NOMO-1 treated with DMSO at 0.1 percent for 48 hours (cell line): ENCODE data around the gene NT5C3B.
"Not testable (repeated sequence)": the region's sequence is repeated elsewhere in the genome, so short reads cannot be mapped to it uniquely, and the experiment has no call there.

ENCODE experiments used
- DNase-seq: peaks from one replicate; lab custom pipeline; 2025; ENCODE audit not compliant: unreplicated experiment; lab: John Stamatoyannopoulos, UW

NT5C3B gene

DNA sequence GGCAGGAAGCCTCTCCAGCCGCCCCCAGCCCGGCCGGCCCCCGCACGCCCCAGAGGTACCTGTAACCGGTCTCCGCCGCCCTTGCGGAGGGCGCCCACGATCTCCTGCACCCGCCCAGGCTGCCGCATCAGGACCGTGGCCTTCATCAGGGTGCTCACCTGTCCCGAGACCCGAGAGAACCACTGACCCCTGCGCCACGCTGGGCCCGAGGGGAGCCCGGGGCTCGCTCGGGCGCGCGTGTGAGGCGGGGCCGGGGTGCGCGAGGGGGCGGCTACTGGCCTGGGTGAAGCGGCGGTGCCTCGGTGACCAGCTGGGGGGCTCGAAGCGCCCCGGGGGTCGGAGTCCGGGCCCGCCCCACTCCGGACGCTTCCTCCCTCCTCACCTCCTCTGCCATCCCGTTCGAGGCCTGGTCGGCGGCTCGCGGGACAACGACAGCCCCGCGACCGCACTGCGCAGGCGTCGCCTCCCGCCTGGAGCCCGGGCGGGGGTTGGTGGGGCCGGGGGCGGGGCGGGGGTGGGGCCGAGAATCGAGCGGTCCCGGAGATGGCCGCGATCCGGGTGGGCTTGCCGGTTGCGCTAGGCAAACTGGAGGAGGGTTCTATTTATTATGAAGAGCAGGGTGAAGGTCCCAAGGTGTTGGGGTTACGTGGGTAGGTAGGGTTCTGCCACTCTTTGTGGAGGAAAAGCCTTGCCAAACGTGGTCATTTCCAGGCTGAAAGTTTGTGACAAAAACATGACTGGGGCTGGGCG lies at the start of gene NT5C3B:
TSS of gene NT5C3B (minus strand) at position 433 of the 750 bp plus-strand sequence. CDS start at position 394, 39 bp downstream.
- no peak for DNase-seq

DNA sequence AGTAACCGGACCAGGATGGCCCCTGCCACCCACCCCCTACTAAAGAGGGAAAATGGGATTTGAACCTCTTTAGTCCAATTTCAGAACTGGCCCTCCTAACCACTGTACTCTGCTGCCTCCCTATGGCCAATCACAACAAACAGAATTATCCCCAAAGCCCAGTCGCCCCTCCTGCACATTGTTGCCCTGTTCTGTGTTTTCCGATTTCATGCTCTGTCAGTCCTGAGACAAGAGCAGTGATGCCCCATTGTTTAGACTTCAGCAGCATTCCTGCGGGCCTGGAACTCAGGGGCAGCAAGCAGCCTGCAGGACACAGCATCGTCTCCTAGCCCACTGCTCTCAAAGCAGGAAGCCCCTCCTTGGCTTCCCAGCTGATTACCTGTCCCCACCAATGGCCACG lies 49.7 kb upstream of the NT5C3B start:
- DNase-seq: no peak

DNA sequence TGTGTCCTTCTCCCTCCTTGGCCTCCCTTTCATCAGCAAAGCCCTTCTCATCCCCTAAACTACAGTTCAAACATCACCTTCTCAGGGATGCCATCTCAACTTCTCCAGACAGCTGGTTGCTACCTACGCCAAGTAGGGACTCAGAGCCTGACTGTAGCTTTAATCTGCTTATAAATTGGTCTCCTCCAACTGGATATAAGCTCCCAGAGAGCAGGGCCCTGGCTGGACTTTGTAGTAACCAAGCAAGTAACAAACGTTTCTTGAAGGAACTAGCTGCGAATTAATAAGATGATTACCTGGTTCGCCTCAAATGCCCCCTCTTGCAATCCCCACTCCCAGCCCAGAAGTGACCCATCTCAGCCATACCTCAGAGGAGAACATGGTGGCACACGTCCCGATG lies 46.7 kb upstream of the NT5C3B start:
- DNase-seq: no peak

DNA sequence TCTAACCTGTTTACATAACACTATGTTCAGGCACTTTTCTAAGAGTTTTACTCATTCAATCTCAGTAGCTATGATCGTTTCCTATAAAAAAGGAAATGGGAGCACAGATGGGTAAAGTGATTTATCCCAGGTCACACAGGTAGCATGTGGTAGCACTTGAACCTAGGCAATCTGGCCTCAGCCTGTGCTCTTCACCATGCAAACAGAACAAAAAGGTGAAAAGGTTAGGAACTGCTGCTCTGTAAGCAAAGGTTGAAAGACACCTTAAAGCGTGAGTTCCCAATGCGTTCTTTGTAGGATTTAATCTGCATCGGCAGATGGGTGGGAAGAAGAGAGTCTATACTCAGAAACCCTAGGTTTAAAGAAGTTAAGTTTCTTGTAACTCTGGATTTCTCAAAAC lies 44.1 kb upstream of the NT5C3B start:
- DNase-seq: no peak

DNA sequence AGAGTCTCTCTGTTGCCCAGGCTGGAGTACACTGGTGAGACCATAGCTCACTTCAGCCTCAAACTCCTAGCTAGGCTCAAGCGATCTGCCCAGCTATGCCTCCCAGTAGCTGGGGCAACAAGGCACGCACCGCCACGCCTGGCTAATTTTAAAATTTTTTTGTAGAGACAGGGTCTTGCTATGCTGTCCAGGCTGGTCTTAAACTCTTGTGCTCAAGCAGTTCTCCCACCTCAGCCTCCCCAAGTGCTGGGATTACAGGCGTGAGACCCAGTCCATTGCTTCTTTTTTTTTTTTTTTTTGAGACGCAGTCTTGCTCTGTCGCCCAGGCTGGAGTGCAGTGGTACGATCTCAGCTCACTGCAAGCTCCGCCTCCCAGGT lies 38.2 kb upstream of the NT5C3B start:
- not testable (repeated sequence) for DNase-seq

DNA sequence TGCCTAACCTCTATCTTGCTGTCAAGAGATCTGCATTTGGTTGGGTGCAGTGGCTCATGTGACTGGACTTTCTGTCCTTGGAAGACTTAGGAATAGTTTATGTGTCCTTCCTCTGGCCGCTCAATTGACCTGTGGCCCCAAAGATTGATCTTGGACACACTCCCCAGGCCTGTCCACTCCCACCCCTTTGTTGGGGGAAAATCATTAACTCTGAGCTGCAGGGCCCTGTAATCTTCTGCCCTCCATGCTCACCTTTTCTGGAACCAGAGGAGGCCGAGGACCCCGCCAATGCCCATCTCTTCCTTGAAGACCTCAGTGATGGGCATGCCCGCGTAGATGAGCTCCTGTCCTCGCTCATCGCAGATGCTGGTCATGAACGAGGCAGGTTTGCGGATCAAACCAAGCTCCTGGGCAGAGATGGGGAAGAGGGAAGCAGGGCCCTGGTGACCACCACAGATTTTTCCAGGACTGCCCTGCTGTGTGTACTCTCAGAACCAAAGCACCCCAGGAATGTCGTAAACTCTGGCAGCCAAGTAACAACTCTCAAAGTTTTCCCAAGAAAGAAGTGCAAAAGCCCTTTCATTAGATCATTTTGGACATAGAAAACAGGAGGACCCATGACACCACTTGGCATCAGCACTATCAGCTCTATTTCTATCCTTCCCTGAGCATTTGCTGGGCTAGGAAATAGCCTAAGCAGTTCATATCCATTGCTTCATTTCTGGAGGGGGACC lies 37.7 kb upstream of the NT5C3B start:
- no peak for DNase-seq

DNA sequence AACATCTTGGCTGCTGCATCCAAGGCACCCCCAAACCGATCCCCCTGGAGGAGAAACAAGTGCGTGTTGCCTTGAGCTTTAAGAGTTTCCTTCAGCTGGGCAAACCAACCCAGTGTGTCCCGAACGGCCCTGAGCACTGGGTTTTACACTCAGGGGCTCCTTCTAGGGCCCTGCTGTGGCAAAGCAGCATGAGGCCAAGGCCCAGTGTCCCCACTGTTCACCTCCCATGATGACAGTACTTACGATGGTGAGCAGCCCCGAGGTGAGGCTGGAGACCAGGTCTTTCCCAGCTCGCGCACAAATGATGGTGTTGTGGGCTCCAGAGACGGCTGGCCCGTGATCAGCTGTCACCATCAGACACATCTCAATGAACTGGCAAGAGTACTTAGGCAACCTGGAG lies 35.8 kb upstream of the NT5C3B start:
- DNase-seq: no peak

DNA sequence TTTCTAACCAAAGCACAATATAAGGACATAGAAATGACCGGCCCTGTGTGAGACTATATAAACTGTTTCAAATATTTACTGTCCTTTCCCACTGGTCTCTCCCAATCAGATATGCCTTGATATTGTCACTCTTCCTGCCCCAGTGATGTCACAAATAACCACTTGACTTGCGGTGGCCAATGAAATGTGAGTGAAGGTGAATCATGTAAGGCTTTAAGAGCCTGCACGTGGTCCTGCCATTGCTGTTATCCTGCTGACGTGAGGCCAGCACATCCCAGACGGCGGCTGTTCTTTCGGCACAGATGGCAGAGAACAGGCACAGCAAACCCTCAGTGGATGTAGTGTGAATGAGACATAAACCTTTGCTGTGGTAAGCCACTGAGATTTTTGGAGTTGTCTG lies 34.6 kb upstream of the NT5C3B start:
- DNase-seq: no peak

DNA sequence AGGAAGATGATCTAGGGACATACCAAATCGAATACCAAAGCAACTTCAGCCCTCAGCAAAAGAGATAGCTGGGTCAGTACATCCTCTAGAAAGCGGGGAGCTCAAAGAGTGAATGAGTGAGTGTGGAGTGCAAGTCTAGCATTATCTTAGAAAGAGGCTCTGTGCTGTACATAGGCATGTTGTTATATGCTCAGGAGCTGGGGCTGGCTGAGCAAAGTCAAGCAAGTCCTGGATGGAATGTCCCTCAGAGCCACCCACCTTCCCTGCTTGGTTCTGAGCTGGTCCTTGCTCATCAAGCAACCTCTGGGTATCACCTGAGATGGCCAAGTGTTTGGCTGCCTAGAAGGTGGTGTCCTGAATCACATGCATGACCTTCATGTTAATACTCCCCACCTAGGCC lies 34.1 kb upstream of the NT5C3B start:
- DNase-seq: no peak

DNA sequence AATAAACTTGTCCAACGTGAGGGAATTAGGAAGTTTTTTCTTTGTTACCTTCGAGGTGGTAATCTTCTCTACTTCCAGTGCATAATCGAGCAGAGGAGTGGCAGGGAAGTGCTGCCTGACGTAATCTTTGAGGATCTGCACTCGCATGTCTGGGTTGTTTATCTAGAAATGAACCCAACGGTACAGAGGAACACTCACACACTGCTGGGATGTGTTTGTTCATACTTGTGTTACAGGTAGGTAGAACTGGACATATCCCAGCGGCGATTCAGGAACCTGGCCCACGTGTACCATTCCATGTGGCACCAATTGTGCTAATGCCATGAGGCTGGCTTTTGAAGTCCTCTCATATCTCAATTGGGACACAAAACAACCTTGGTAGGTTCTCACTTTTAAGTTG lies 33.4 kb upstream of the NT5C3B start:
- DNase-seq: no peak

DNA sequence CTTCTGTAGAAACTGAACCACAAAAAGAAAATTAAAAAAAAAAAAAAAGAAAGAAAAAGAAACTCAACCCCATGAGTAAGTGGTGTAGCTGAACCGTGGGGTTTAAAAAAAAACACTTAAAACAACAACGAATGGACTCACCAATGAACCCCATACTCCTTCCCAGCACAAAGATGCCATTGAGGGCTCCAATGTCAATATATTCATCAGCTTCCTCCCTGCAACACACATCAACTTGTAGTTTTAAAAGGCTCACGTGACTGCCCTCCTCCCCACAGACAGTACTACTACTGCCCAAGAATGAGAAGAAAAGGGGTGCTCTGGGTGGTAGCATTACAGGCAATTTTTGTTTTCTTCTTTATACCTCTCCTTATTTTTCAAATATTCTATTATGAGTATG lies 32.5 kb upstream of the NT5C3B start:
- no peak for DNase-seq

DNA sequence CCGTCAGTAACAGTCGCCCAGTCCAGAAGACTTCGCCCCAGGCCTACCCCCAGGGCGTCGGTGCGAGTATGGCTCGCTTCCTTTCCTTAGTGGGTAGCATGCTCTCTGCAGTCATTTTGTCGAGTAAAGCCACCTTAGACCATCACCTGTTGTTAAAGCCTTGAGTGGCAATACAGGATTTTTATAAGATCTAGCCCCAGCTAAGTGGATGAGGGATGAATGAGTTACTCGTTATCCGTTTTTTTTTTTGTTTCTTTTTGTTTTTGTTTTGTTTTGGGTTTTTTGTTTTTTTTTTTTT lies 29.5 kb upstream of the NT5C3B start:
- DNase-seq: no peak

DNA sequence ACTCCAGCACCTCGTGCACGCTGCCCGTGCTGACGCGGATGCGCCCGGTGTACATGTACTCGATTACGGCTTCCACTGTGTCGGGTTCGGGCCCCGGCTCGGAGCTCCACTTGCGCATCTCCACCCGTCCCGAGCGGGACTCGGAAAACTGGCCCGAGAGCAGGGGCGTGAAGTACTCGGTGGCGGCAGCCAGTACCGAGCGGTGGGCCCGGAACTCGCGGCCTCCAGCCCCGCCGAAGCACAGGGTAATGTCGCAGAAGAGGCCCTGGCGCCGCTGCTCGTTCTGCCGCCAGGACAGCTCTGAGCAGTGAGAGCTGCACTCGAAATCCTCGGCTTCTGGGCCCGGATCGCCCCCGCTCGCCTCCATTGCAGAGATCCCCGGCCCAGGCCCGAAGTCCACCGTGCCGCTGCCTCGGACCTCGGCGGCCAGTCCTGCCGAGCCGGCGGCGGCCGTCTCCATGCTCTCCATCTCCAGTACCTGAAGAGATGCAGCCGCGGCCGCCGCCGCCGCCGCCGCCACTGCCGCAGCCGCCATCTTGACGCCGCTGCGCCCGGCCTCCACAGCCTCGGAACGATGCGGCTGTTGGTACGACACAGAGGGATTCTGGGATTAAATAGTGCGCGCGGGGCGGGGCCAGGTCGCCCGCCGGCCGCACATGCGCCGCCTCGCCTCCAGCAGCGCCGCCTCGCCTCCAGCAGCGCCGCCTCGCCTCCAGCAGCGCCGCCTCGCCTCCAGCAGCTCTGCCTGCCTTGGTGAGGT lies 29.0 kb upstream of the NT5C3B start, which contains the start of gene KLHL11:
TSS of gene KLHL11 (minus strand) at position 588 of the 760 bp plus-strand sequence. CDS start at position 535, 53 bp downstream.
- peak; percentile 85 for DNase-seq

DNA sequence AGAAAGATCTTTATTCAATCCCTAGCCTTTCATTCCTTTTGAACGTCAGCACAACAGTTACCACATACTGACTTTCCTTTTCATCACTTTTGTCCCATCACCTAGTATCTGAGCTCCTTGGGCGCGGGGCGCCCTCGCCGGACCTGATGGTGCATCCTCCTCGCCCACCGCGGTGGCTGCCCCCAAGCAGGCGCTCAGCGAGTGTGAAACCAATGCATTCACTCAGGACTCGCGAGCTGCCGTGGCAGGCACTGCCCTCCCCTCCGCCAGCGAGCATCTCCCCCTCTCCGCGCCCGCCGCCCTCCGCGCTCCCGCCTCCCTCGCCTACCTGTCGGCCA lies 28.4 kb upstream of the NT5C3B start:
- DNase-seq: no peak

DNA sequence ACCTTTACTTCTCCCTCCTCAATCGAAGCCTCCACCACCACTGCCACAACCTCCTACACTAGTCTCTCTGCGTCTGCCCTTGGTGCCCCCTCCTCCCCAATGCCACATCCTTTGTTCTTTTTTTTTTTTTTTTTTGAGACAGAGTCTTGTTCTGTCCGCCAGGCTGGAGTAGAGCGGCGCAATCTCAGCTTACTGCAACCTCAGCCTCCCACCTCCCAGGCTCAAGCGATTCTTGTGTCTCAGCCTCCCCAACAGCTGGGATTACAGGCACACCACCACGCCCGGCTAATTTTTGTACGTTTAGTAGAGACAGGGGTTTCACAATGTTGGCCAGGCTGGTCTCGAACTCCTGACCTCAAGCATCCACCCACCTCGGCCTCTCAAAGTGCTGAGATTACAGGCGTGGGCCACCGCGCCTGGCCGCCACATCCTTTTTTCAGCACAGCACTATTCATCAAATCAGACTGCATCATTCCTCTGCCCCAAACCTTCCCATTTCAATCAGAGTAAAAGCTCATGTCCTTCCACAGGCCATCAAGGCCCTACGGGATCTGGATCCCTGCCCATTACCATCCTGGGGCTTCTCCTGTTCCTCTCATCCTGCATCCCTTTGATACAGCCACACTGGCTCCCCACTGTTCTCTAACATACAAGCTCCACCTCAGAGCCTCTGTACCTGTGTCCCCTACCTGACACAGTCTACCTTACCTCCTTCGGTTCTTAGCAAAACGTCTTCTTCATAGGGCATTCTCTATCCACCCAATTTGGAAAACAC lies 27.2 kb upstream of the NT5C3B start:
- DNase-seq: no peak

DNA sequence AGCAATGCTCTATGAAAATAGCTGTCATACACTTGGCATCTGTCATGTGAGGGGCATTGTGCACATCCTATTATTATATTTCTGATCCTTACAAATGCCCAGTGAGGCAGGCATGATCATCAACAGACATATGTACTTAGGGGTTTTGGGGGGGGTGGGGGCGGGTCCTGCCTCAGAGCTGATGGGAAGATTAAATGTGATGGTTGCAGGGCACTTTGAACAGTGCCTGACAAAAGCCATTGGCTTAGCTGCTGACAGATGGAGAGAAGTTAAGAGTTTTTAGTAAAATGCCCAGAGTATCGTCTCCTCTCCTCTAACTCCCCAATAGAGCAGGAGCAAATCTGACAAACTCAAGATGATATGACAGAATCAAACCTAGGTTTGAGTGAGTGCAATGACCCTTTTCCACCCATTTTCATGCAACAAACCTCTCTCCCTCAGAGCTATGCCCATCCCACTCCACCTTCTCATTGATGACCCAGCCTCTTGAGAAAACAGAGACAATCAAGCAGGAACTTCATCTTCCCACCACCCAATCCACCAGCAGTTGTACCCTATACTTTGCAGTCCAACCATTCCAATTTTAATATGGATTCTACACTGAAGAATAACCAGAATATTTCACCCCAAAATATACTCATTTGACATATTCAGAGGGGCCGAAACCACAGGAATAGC lies 24.4 kb upstream of the NT5C3B start:
- no peak for DNase-seq

DNA sequence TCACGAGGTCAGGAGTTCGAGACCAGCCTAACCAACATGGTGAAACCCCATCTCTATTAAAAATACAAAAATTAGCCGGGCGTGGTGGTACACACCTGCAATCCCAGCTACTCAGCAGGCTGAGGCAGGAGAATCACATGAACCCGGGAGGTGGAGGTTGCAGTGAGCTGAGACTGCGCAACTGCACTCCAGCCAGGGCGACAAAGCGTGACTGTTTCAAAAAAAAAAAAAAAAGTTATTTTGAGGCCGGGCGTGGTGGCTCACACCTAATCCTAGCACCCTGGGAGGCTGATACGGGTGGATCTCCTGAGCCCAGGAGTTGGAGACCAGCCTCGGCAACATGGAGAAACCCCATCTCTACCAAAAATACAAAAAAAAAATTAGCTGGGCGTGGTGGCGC lies 15.3 kb upstream of the NT5C3B start:
- not testable (repeated sequence) for DNase-seq

DNA sequence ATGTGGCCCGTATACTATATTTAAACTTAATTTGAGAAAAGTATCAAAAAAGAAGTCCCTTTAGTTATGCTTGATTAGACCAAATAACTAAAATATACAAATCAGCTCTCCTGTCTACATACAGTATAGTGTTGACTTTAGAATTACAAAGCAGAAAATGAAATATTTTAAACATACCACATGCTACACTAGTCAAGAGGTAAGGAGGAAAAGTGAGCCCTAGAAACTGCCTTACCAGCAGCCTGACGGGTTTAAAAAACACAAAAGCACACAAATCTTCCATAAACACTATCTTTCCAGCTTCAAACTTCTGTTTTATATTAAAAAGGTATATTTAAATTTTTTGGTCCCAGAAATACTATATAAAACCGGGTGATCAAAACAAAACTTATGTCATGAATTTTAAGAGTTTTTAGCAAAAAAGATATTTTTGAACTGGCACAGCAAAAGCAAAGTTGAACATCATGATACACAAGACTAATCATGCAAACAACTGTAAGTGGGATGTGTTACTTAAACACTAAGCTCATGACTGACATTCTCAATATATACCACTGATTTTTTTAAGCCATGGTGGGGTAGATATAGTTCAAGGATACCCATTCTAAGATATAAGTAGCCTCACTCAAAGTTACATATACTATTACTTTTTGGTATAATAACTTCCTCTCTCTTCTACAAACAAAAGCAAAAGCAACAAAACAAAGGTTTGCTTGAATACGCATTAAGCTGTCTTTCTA lies 13.4 kb upstream of the NT5C3B start:
- DNase-seq: no peak

DNA sequence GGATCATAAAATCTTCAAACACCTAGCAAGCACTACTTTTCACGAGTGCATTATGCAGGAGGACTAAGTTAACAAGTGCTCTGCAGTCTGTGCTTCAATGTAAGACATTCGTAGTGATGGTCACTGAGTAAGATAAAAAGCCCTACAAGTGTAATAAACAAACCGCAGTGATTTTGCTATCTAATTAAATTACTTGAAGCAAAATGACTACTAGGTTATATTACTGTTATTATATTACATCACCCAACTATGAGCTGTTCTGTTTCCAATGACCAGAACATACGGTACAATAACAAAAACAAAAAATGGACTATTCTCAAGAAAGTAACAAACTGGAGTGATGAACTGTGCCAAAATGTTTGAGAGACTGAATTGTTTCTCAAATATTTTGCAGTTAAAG lies 12.8 kb upstream of the NT5C3B start:
- DNase-seq: no peak

DNA sequence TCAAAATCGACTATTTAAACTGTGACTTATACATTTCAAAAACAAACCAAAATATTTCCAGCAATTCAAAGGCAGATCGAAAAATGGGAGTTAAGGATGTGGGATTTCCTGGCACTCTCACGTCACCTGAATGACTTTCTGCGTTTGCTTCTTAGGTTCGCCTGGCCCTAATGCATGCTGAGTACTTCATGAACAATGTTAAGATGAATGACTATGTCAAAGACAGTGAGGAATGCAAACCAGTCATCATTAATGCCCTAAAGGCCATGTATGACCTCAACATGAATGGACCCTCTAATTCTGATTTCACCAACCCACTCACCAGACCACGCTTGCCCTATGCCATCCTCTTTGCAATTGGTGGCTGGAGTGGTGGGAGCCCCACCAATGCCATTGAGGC lies 8.9 kb upstream of the NT5C3B start:
- DNase-seq: no peak
